ENCODE measurements around the gene GRIK2. TPM values are rescaled to one million over a fixed set of nuclear protein-coding genes. Genes with fewer than 3 reads are reported as not detected.

Gene GRIK2
- total and polyA plus RNA-seq, 2 donors (not counting 3 experiments of a cell fraction or from before 2014, with no cell fraction given), result not detected

DNA sequence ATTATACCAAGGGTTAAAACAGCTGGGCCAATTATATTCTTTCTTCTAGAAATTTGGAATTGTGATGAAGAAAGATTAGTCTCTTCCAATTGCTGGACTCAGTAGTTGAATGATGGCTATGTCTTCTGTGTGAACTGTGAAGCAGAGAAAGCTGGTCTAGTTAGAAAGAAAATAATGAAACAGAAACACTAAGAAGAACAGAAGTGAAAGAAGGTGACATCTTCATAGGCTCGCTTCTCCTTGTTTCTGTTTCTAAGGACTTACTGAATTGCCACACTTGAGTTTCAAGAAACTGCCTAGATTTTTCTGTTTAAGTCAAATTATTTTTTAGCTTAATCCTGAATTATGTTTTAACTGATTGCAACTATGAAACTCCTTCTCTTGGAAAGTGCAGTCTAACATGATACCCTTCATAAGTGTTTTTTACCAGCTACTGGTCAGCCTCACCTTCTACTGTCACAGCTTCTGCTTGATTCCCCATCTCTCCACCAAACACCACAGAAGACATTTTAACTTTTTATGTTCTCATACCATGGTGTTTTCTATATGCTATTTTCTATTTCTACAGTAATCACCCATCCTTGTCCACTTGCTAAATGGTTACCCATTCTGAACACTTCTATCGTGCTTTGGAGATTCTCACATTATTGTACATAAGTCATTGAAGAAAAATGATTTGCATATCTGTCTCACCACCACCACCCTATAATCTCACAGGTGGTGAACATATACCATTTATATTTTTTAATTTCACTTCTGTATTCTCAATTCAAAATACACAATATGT, 268.8 kb downstream of the GRIK2 start:
- CTCF ChIA-PET, result interaction anchor here (0.6 to 1.1 kb wide), 2 partner anchors 25 to 27 kb away, joined by 3 to 4 read pairs; no protein-coding TSS in a partner anchor
- dilution Hi-C loops (cut with MboI; ENCODE audit: extremely low pct_ligation_motif_present, low sequenced_read_pairs), result no loop called here

More for the DNA sequence above, 268.8 kb downstream of the GRIK2 start:
- POLR2A ChIA-PET, result no interaction called here
- Histone ChIP-seq H4K20me1 (replicated peaks; ENCODE audit: control insufficient read depth, extremely low read depth, insufficient read depth, low read length) (no peaks in the 10 kb centered on the region), H3K9me3 (replicated peaks; ENCODE audit: control insufficient read depth, insufficient read depth, low read length) (no peaks in the 10 kb centered on the region), H3K79me2 (ENCODE audit: control insufficient read depth, insufficient read depth, low read length) (no peaks in the 10 kb centered on the region), H3K27me3 (ENCODE audit: control insufficient read depth in 2 of 2, insufficient read depth in 2 of 2, low read length in 2 of 2) (no peaks in the 10 kb centered on the region), H2AFZ (ENCODE audit: low read depth, low read length) (no peak overlapping the region), H3K27ac (ENCODE audit: insufficient read depth, low read depth, low read length) (no peak overlapping the region), H3K9ac (replicated peaks; ENCODE audit: extremely low read depth, insufficient read depth, low read length) (no peak overlapping the region), H3K4me3 (replicated peaks in 1 of 3; ENCODE audit: insufficient read depth in 1 of 3, low read depth in 1 of 3, low read length in 3 of 3) (no peak overlapping the region), H3K9me1 (replicated peaks; ENCODE audit: control insufficient read depth, extremely low read depth, insufficient read depth, low read length) (no peaks in the 10 kb centered on the region), H3K4me2 (ENCODE audit: insufficient read depth, low read length) (no peak overlapping the region), H3K36me3 (ENCODE audit: control insufficient read depth in 2 of 2, extremely low read depth in 1 of 2, insufficient read depth in 2 of 2, low read length in 2 of 2) (no peaks in the 10 kb centered on the region), H3K4me1 (ENCODE audit: control insufficient read depth, extremely low read depth, insufficient read depth, low read length) (no peaks in the 10 kb centered on the region)
- FAIRE-seq, result no peak
- intact Hi-C loops (cut with micrococcal nuclease), result no loop called here
- TF ChIP-seq JUN (IDR thresholded peaks at IDR 0.05; ENCODE audit: borderline replicate concordance, insufficient read depth, insufficient read length, low read depth), result no peak
- no peak for TF ChIP-seq GATA2 (IDR thresholded peaks at IDR 0.05; ENCODE audit: insufficient read depth, insufficient read length, low read depth, low read length)
- TF ChIP-seq, protein P1, sequence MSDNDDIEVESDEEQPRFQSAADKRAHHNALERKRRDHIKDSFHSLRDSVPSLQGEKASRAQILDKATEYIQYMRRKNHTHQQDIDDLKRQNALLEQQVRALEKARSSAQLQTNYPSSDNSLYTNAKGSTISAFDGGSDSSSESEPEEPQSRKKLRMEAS (IDR thresholded peaks at IDR 0.05; ENCODE audit: insufficient read depth, insufficient read length), result no peak
- TF ChIP-seq FOS (IDR thresholded peaks at IDR 0.05; ENCODE audit: borderline replicate concordance, insufficient read depth, low read length), result no peak
- no peak for TF ChIP-seq MYC (IDR thresholded peaks at IDR 0.05; ENCODE audit: low read depth, low read length)
- TF ChIP-seq, protein P2, sequence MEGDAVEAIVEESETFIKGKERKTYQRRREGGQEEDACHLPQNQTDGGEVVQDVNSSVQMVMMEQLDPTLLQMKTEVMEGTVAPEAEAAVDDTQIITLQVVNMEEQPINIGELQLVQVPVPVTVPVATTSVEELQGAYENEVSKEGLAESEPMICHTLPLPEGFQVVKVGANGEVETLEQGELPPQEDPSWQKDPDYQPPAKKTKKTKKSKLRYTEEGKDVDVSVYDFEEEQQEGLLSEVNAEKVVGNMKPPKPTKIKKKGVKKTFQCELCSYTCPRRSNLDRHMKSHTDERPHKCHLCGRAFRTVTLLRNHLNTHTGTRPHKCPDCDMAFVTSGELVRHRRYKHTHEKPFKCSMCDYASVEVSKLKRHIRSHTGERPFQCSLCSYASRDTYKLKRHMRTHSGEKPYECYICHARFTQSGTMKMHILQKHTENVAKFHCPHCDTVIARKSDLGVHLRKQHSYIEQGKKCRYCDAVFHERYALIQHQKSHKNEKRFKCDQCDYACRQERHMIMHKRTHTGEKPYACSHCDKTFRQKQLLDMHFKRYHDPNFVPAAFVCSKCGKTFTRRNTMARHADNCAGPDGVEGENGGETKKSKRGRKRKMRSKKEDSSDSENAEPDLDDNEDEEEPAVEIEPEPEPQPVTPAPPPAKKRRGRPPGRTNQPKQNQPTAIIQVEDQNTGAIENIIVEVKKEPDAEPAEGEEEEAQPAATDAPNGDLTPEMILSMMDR (IDR thresholded peaks at IDR 0.05; ENCODE audit: extremely low read depth in 1 of 2, insufficient read depth in 1 of 2, low read depth in 1 of 2, low read length in 2 of 2), result no peak
- TF ChIP-seq EZH2 (IDR thresholded peaks at IDR 0.05; ENCODE audit: borderline replicate concordance, low read depth, low read length, severe bottlenecking), result no peak
- no peak for TF ChIP-seq POLR2AphosphoS5 (IDR thresholded peaks at IDR 0.05; ENCODE audit: insufficient read depth, low read depth, low read length)
- no peak for TF ChIP-seq POLR2A (IDR thresholded peaks at IDR 0.05; ENCODE audit: low read depth, low read length)
- no peak for DNase-seq (ENCODE audit: low read depth, low spot score)
- no TSS peak for BruUV-seq (replicated peaks)

Data from endothelial cell of umbilical vein (primary cell).